IMR-90 (cell line): Measurements from ENCODE around the gene SPATA13. TPM values are rescaled to one million over a fixed set of nuclear protein-coding genes. Genes with fewer than 3 reads are reported as not detected.
A peak's percentile ranks its signal among the peaks of the same experiment; 100 is the strongest.

Experiments
- ATAC-seq: fragments of 200-7000 bp; cut with Tn5 transposase; 2 replicates; pipeline ENCODE4 v1.9.1; 2020; ENCODE audit warnings: low read depth, mild to moderate bottlenecking, moderate library complexity
- BruUV-seq: library from RNA; stranded (reverse); fragments of 400-500 nt; replicated peaks from 2 replicates; lab custom pipeline; 2021; lab: Mats Ljungman, UMichigan
- CTCF ChIA-PET: fragments of 300-600 bp; formaldehyde crosslinking; extraction: SDS; loops from one replicate; lab custom pipeline; 2021; ENCODE audit warnings: antibody characterized with exemption; lab: Yijun Ruan, JAX
- POLR2A ChIA-PET: fragments of 300-600 bp; sonication (Branson Sonifier 250); formaldehyde crosslinking; loops from one replicate; lab custom pipeline; 2022; ENCODE audit warnings: antibody characterized with exemption; ENCODE audit not compliant: unreplicated experiment; lab: Charles Lee
- DNase-seq: peaks from one replicate; pipeline ENCODE4 v3.0.0; 2013
- H2AFZ ChIP-seq: replicated peaks from 2 replicates; pipeline ENCODE3; 2013; ENCODE audit warnings: low read length, mild to moderate bottlenecking; ENCODE audit not compliant: poor library complexity
- H2AK5ac ChIP-seq: 2 replicates; pipeline ENCODE4 v1.6.1; 2013; ENCODE audit warnings: low read depth, low read length, inconsistent platforms
- H2AK9ac ChIP-seq: replicated peaks from 2 replicates; pipeline ENCODE3; 2013; ENCODE audit warnings: mild to moderate bottlenecking, low read depth, low read length, moderate library complexity; ENCODE audit not compliant: poor library complexity
- H2BK120ac ChIP-seq: 2 replicates; pipeline ENCODE4 v1.6.1; 2013; ENCODE audit warnings: low read depth, low read length, inconsistent platforms
- H2BK15ac ChIP-seq: 3 replicates; pipeline ENCODE4 v1.6.1; 2013; ENCODE audit warnings: low read depth, low read length, inconsistent platforms
- H2BK20ac ChIP-seq: 2 replicates; pipeline ENCODE4 v1.6.1; 2013; ENCODE audit warnings: low read depth, mild to moderate bottlenecking, inconsistent platforms, low read length, moderate library complexity
- H2BK5ac ChIP-seq: 2 replicates; pipeline ENCODE4 v1.6.1; 2013; ENCODE audit warnings: mild to moderate bottlenecking, low read depth, low read length, inconsistent platforms; ENCODE audit not compliant: poor library complexity, severe bottlenecking
- H3K14ac ChIP-seq: replicated peaks from 2 replicates; pipeline ENCODE4 v1.6.1; 2013; ENCODE audit warnings: low read depth, low read length, inconsistent platforms
- H3K18ac ChIP-seq: 2 replicates; pipeline ENCODE4 v1.6.1; 2013; ENCODE audit warnings: low read depth, low read length, control low read depth
- H3K23ac ChIP-seq: 2 replicates; pipeline ENCODE4 v1.6.1; 2013; ENCODE audit warnings: low read depth, low read length, inconsistent platforms
- H3K27ac ChIP-seq: 2 replicates; pipeline ENCODE4 v1.5.1; 2013; ENCODE audit warnings: mild to moderate bottlenecking, control low read depth, low read length; ENCODE audit not compliant: insufficient read depth
- H3K27me3 ChIP-seq: 2 replicates; pipeline ENCODE4 v1.6.1; 2013; ENCODE audit warnings: low read length; ENCODE audit not compliant: control insufficient read depth, insufficient read depth
- H3K36me3 ChIP-seq: 2 replicates; pipeline ENCODE4 v1.6.1; 2013; ENCODE audit warnings: low read length, mixed read lengths; ENCODE audit not compliant: control insufficient read depth, insufficient read depth
- H3K4ac ChIP-seq: 2 replicates; pipeline ENCODE4 v1.6.1; 2013; ENCODE audit warnings: low read depth, low read length, inconsistent platforms
- H3K4me1 ChIP-seq: 2 replicates; pipeline ENCODE4 v1.6.1; 2013; ENCODE audit warnings: low read length, mixed read lengths; ENCODE audit not compliant: control insufficient read depth, insufficient read depth
- H3K4me2 ChIP-seq: 2 replicates; pipeline ENCODE4 v1.6.1; 2013; ENCODE audit warnings: low read depth, mild to moderate bottlenecking, control low read depth, low read length, moderate library complexity
- H3K4me3 ChIP-seq: 2 replicates; pipeline ENCODE4 v1.5.1; 2013; ENCODE audit warnings: low read depth, mild to moderate bottlenecking, control low read depth, low read length, moderate library complexity; ENCODE audit not compliant: insufficient read depth
- H3K56ac ChIP-seq: 2 replicates; pipeline ENCODE4 v1.6.1; 2013; ENCODE audit warnings: low read length, inconsistent platforms; ENCODE audit not compliant: insufficient read depth; ENCODE audit errors: extremely low read depth
- H3K79me1 ChIP-seq, 2 experiments: 2 replicates each; pipeline ENCODE4 v1.6.1; 2013; ENCODE audit warnings: low read length in 2 of 2, inconsistent platforms in 1 of 2, low read depth in 1 of 2
- H3K9ac ChIP-seq: 2 replicates; pipeline ENCODE4 v1.6.1; 2013; ENCODE audit warnings: low read depth, low read length, control low read depth
- H3K9me1 ChIP-seq: 2 replicates; pipeline ENCODE4 v1.6.1; 2013; ENCODE audit warnings: low read length, inconsistent platforms; ENCODE audit not compliant: insufficient read depth
- H3K9me3 ChIP-seq: 2 replicates; pipeline ENCODE4 v1.6.1; 2013; ENCODE audit warnings: low read length; ENCODE audit not compliant: control insufficient read depth, insufficient read depth
- H4K20me1 ChIP-seq: 2 replicates; pipeline ENCODE4 v1.6.1; 2013; ENCODE audit warnings: low read length, inconsistent platforms; ENCODE audit not compliant: insufficient read depth
- H4K5ac ChIP-seq: 2 replicates; pipeline ENCODE4 v1.6.1; 2013; ENCODE audit warnings: mild to moderate bottlenecking, low read depth, low read length, control low read depth
- H4K8ac ChIP-seq, 2 experiments: 2 replicates each; pipeline ENCODE4 v1.6.1; 2013; ENCODE audit warnings: low read depth in 2 of 2, low read length in 2 of 2, control low read depth in 1 of 2, inconsistent platforms in 1 of 2
- H4K91ac ChIP-seq: 2 replicates; pipeline ENCODE4 v1.6.1; 2013; ENCODE audit warnings: low read depth, low read length, inconsistent platforms; ENCODE audit not compliant: insufficient read depth
- BHLHE40 ChIP-seq: fragments of 150-350 bp; IDR thresholded peaks from 2 replicates; pipeline ENCODE4 v1.6.1; 2016; ENCODE audit warnings: mild to moderate bottlenecking, low read depth, low read length
- CEBPB ChIP-seq: IDR thresholded peaks from 2 replicates; pipeline ENCODE4 v1.6.1; 2012; ENCODE audit warnings: low read depth, low read length, improper control_type of control experiment
- CHD1 ChIP-seq: IDR thresholded peaks from 2 replicates; pipeline ENCODE4 v1.6.1; 2012; ENCODE audit warnings: low read depth, low read length, improper control_type of control experiment
- CTCF ChIP-seq: conservative IDR thresholded peaks from 2 replicates; pipeline ENCODE4 v1.5.1; 2012; ENCODE audit warnings: mild to moderate bottlenecking, low read depth, low read length, improper control_type of control experiment
- ELK1 ChIP-seq: fragments of 150-350 bp; IDR thresholded peaks from 2 replicates; pipeline ENCODE4 v1.6.1; 2016; ENCODE audit warnings: low read depth, mild to moderate bottlenecking, low read length, moderate library complexity, borderline replicate concordance
- FOS ChIP-seq: fragments of 150-350 bp; IDR thresholded peaks from 2 replicates; pipeline ENCODE4 v1.6.1; 2016; ENCODE audit warnings: low read depth, low read length
- MAFK ChIP-seq: IDR thresholded peaks from 2 replicates; pipeline ENCODE4 v1.6.1; 2012; ENCODE audit warnings: low read depth, low read length, improper control_type of control experiment
- MAZ ChIP-seq: IDR thresholded peaks from 2 replicates; pipeline ENCODE4 v1.6.1; 2012; ENCODE audit warnings: low read depth, mild to moderate bottlenecking, low read length, improper control_type of control experiment, moderate library complexity, borderline replicate concordance
- MXI1 ChIP-seq: IDR thresholded peaks from 2 replicates; pipeline ENCODE4 v1.6.1; 2012; ENCODE audit warnings: low read depth, mild to moderate bottlenecking, low read length, moderate library complexity, borderline replicate concordance
- NFE2L2 ChIP-seq: fragments of 150-350 bp; IDR thresholded peaks from 2 replicates; pipeline ENCODE4 v1.6.1; 2016; ENCODE audit warnings: low read depth, mild to moderate bottlenecking, low read length
- POLR2A ChIP-seq: IDR thresholded peaks from 2 replicates; pipeline ENCODE4 v1.6.1; 2012; ENCODE audit warnings: mild to moderate bottlenecking, low read depth, low read length
- RAD21 ChIP-seq: IDR thresholded peaks from 2 replicates; pipeline ENCODE4 v1.6.1; 2012; ENCODE audit warnings: low read length, improper control_type of control experiment
- RCOR1 ChIP-seq: IDR thresholded peaks from 2 replicates; pipeline ENCODE4 v1.6.1; 2012; ENCODE audit warnings: mild to moderate bottlenecking, low read length, improper control_type of control experiment; ENCODE audit not compliant: insufficient replicate concordance
- RFX5 ChIP-seq: IDR thresholded peaks from 2 replicates; pipeline ENCODE4 v1.8.0; 2012; ENCODE audit warnings: low read depth, mild to moderate bottlenecking, low read length, moderate library complexity
- SMC3 ChIP-seq: fragments of 150-350 bp; IDR thresholded peaks from 2 replicates; pipeline ENCODE4 v1.6.1; 2016; ENCODE audit warnings: low read depth, mild to moderate bottlenecking, antibody characterized with exemption, low read length, moderate library complexity
- USF2 ChIP-seq: fragments of 150-350 bp; IDR thresholded peaks from 2 replicates; pipeline ENCODE4 v1.6.1; 2017; ENCODE audit warnings: mild to moderate bottlenecking, antibody characterized with exemption, low read length, low read depth
- WGBS, 2 experiments: methylation state at CpG; one replicate each; pipeline versions ENCODE4 v1.1.5 to v1.1.7; 2013; ENCODE audit warnings: missing lambda C conversion rate in 2 of 2; ENCODE audit not compliant: insufficient read length in 1 of 2; ENCODE audit errors: extremely low coverage in 2 of 2; 5-methylcytosine and 5-hydroxymethylcytosine counted together
- dilution Hi-C: fragments of 300-500 bp; cut with HindIII; formaldehyde crosslinking; loops from one replicate; pipeline ENCODE4 v1.14.3; 2018; ENCODE audit warnings: low sequenced_read_pairs; ENCODE audit not compliant: unreplicated experiment
- in situ Hi-C: fragments of 300-500 bp; cut with MboI; formaldehyde crosslinking; loops from 3 replicates; pipeline ENCODE4 v1.14.3; 2019; ENCODE audit warnings: low sequenced_read_pairs, inconsistent platforms, mixed read lengths
- intact Hi-C: fragments of 100-400 bp; cut with micrococcal nuclease; formaldehyde crosslinking; loops from 2 replicates; pipeline ENCODE4 v1.10.0; 2022
- polyA plus RNA-seq, 3 experiments: library from polyadenylated mRNA; depleted of rRNA; stranded (reverse); fragments of >200 nt; gene quantifications; 2 replicates each; pipeline ENCODE4 v1.2.3, GENCODE V29; 2012; ENCODE audit warnings: low replicate concordance in 1 of 3
- total RNA-seq: library from RNA; depleted of rRNA; stranded (reverse); fragments of >200 nt; gene quantifications from 2 replicates; pipeline ENCODE4 v1.2.3, GENCODE V29; 2012

SPATA13 gene
- total and polyA plus RNA-seq, 2 of the 4 experiments (the other 2 are of a cell fraction), result 10.5 to 12.5 TPM

- in situ Hi-C loops (no loop called here), intact Hi-C loops (loop anchor here (5.0 kb wide), 1 partner anchor 47 kb away; no protein-coding TSS in a partner anchor), dilution Hi-C loops (no loop called here)
- no peak for ATAC-seq
- H2BK5ac ChIP-seq, result no peak overlapping the region
- H2BK15ac ChIP-seq, result peak overlapping the region; percentile 50; the same call in 1 of the 3 replicates
- TF ChIP-seq USF2 (no peak), CEBPB (no peak), SMC3 (no peak), BHLHE40 (no peak), MAFK (no peak), RCOR1 (no peak), ELK1 (no peak), CTCF (no peak), MAZ (no peak), NFE2L2 (no peak), MXI1 (no peak), CHD1 (no peak), FOS (no peak), POLR2A (no peak), RFX5 (no peak), RAD21 (no peak)
- H3K9me3 ChIP-seq, result peaks cover 7% of the 10 kb centered on the region
- peak overlapping the region; percentile 3; the same call in 1 of the 2 replicates for H2AK5ac ChIP-seq
- H3K9ac ChIP-seq, result no peak overlapping the region
- no peaks in the 10 kb centered on the region for H3K9me1 ChIP-seq
- no TSS peak for BruUV-seq
- H3K27me3 ChIP-seq, result no peaks in the 10 kb centered on the region; the same call in 1 of the 2 replicates
- H3K79me1 ChIP-seq, result no peaks in the 10 kb centered on the region
- ChIA-PET CTCF (interaction anchor here (0.8 kb wide), 1 partner anchor 11 kb away, joined by 3 read pairs; no protein-coding TSS in a partner anchor), POLR2A (no interaction called here)
- H4K91ac ChIP-seq, result no peak overlapping the region
- no peak overlapping the region for H3K4me2 ChIP-seq
- no peaks in the 10 kb centered on the region for H4K20me1 ChIP-seq
- peak overlapping the region; percentile 70 for H2BK20ac ChIP-seq
- WGBS, 2 experiments, result 44% methylated on average over 2 of the region's 6 CpGs; no CpG with 5 or more reads in 1 of the 2 experiments
- no peak overlapping the region for H3K4me3 ChIP-seq
- H3K23ac ChIP-seq, result no peak overlapping the region
- H3K18ac ChIP-seq, result peak overlapping the region; percentile 39; the same call in 1 of the 2 replicates
- peak overlapping the region; percentile 67 for H3K14ac ChIP-seq
- H3K4ac ChIP-seq, result peak overlapping the region; percentile 71
- H2AFZ ChIP-seq, result peak overlapping the region; percentile 15
- H3K36me3 ChIP-seq, result no peaks in the 10 kb centered on the region
- H2AK9ac ChIP-seq, result no peak overlapping the region
- no peak overlapping the region for H3K27ac ChIP-seq
- peak overlapping the region; percentile 48 for H2BK120ac ChIP-seq
- peak overlapping the region; percentile 75; the same call in 1 of the 2 replicates for H4K5ac ChIP-seq
- peaks cover 4% of the 10 kb centered on the region for H3K4me1 ChIP-seq
- no peak overlapping the region for H3K56ac ChIP-seq
- peak overlapping the region in 1 of 2 experiments; percentile 1; a peak in 1 of 4 replicates for H4K8ac ChIP-seq
- DNase-seq, result no peak
These were observed 25.8 kb upstream of the SPATA13 start for GRCh38 chr13:24134757-24135156.
